HepG2 (cell line): ENCODE measurements around the gene AGTRAP. TPM values are rescaled to one million over a fixed set of nuclear protein-coding genes. Genes with fewer than 3 reads are reported as not detected.
A peak's percentile ranks its signal among the peaks of the same experiment; 100 is the strongest.

Source experiments
- ATAC-seq: fragments of 200-7000 bp; cut with Tn5 transposase; 3 replicates; pipeline ENCODE4 v1.9.1; 2020; ENCODE audit warnings: mild to moderate bottlenecking, moderate library complexity
- BruUV-seq: library from RNA; stranded (reverse); fragments of 400-500 nt; replicated peaks from 2 replicates; lab custom pipeline; 2021; lab: Mats Ljungman, UMichigan
- CTCF ChIA-PET: fragments of 300-600 bp; formaldehyde crosslinking; extraction: SDS; loops from one replicate; lab custom pipeline; 2021; ENCODE audit warnings: low total read pairs, inconsistent platforms, low intra/inter-chr PET ratio; lab: Yijun Ruan, JAX
- POLR2A ChIA-PET: fragments of 350-600 bp; sonication (Branson Sonifier 250); formaldehyde crosslinking; loops from one replicate; lab custom pipeline; 2020; ENCODE audit warnings: antibody characterized with exemption, inconsistent platforms; lab: Yijun Ruan, JAX
- DNase-seq: peaks from one replicate; pipeline ENCODE4 v3.0.0-alpha.2; 2015; ENCODE audit warnings: low spot score
- FAIRE-seq: peaks from 3 replicates; lab custom pipeline; 2011; peaks lifted over from hg19 to GRCh38; lab: Jason Lieb, UNC
- H2AFZ ChIP-seq: one replicate; pipeline ENCODE4 v1.6.1; 2011; ENCODE audit warnings: low read length, inconsistent platforms
- H3K27ac ChIP-seq: fragments of 300-600 bp; 3 replicates; pipeline ENCODE4 v1.8.0; 2011; ENCODE audit warnings: mixed run types, mild to moderate bottlenecking, mixed read lengths, low read length, inconsistent platforms; ENCODE audit not compliant: insufficient read depth; ENCODE audit errors: extremely low read length
- H3K27me3 ChIP-seq, 2 experiments: fragments of 200-600 bp in 1 of 2; 2 replicates in 1 of 2; 3 replicates in 1 of 2; pipeline versions ENCODE4 v1.6.0 to v1.8.0; 2011; ENCODE audit warnings: low read length in 2 of 2, mild to moderate bottlenecking in 2 of 2, moderate library complexity in 2 of 2, inconsistent platforms in 1 of 2; ENCODE audit not compliant: insufficient read depth in 2 of 2, control insufficient read depth in 1 of 2
- H3K36me3 ChIP-seq, 2 experiments: fragments of 200-600 bp in 1 of 2; replicated peaks in 1 of 2; 2 replicates in 1 of 2; 3 replicates in 1 of 2; pipeline versions ENCODE4 v1.5.1 to v1.8.0; 2011; ENCODE audit warnings: low read length in 2 of 2, inconsistent platforms in 1 of 2; ENCODE audit not compliant: insufficient read depth in 2 of 2, control insufficient read depth in 1 of 2
- H3K4me1 ChIP-seq: 2 replicates; pipeline ENCODE4 v1.5.1; 2012; ENCODE audit warnings: low read length, inconsistent platforms; ENCODE audit not compliant: insufficient read depth
- H3K4me2 ChIP-seq: 2 replicates; pipeline ENCODE4 v1.6.0; 2011; ENCODE audit warnings: low read depth, low read length, inconsistent platforms
- H3K4me3 ChIP-seq, 3 experiments: fragments of 200-600 bp in 1 of 3; sonication (generic), shearing (Covaris generic) in 1 of 3; replicated peaks in 1 of 3; 2 replicates each; pipeline ENCODE4 v1.5.1; 2011 to 2016; ENCODE audit warnings: low read length in 3 of 3, inconsistent platforms in 2 of 3, low read depth in 2 of 3, mild to moderate bottlenecking in 2 of 3, control low read depth in 1 of 3, mixed read lengths in 1 of 3; ENCODE audit not compliant: insufficient read depth in 1 of 3
- H3K79me2 ChIP-seq: one replicate; pipeline ENCODE4 v1.6.1; 2011; ENCODE audit warnings: low read length, inconsistent platforms; ENCODE audit not compliant: insufficient read depth
- H3K9ac ChIP-seq: 2 replicates; pipeline ENCODE4 v1.6.0; 2011; ENCODE audit warnings: mild to moderate bottlenecking, low read depth, low read length, inconsistent platforms; ENCODE audit not compliant: insufficient read depth
- H3K9me3 ChIP-seq: 2 replicates; pipeline ENCODE4 v1.5.1; 2012; ENCODE audit warnings: mild to moderate bottlenecking, low read length
- H4K20me1 ChIP-seq: 2 replicates; pipeline ENCODE4 v1.6.0; 2011; ENCODE audit warnings: inconsistent platforms, mild to moderate bottlenecking, low read length, moderate library complexity; ENCODE audit not compliant: insufficient read depth
- BRCA1 ChIP-seq: sonication (generic); formaldehyde crosslinking; IDR thresholded peaks from 2 replicates; pipeline ENCODE4 v1.4.0; 2020; ENCODE audit warnings: missing genetic modification reagents
- DPF2 ChIP-seq: sonication (generic); formaldehyde crosslinking; IDR thresholded peaks from 2 replicates; pipeline ENCODE4 v1.4.0; 2020; ENCODE audit warnings: mild to moderate bottlenecking, low read depth, missing genetic modification reagents, borderline replicate concordance
- GTF2F1 ChIP-seq: fragments of 150-350 bp; IDR thresholded peaks from 2 replicates; pipeline ENCODE4 v1.6.1; 2014; ENCODE audit warnings: low read length
- MBNL3 ChIP-seq: fragments of 250-450 bp; sonication (Bioruptor Pico); conservative IDR thresholded peaks from 2 replicates; pipeline ENCODE4 v1.8.0; 2022; ENCODE audit warnings: mild to moderate bottlenecking, inconsistent platforms
- NFIC ChIP-seq: IDR thresholded peaks from 2 replicates; pipeline ENCODE4 v1.6.1; 2012; ENCODE audit warnings: mild to moderate bottlenecking, low read length, inconsistent platforms
- NFYB ChIP-seq: sonication (generic); formaldehyde crosslinking; IDR thresholded peaks from 2 replicates; pipeline ENCODE4 v1.4.0; 2020; ENCODE audit warnings: missing genetic modification reagents
- POLR2AphosphoS5 ChIP-seq: IDR thresholded peaks from 2 replicates; pipeline ENCODE4 v1.6.1; 2012; ENCODE audit warnings: low read depth, low read length
- SALL2 ChIP-seq: sonication (generic); formaldehyde crosslinking; IDR thresholded peaks from 2 replicates; pipeline ENCODE4 v1.8.1; 2023; ENCODE audit warnings: mild to moderate bottlenecking, missing genetic modification reagents, inconsistent platforms
- ZBTB39 ChIP-seq: sonication (generic); formaldehyde crosslinking; IDR thresholded peaks from 2 replicates; pipeline ENCODE4 v1.5.0; 2020; ENCODE audit warnings: missing genetic modification reagents
- ZFP36 ChIP-seq: fragments of 150-350 bp; IDR thresholded peaks from 2 replicates; pipeline ENCODE4 v1.6.1; 2018; ENCODE audit warnings: borderline replicate concordance, low read length, low read depth; ENCODE audit not compliant: partially characterized antibody
- ZFP62 ChIP-seq: sonication (generic); formaldehyde crosslinking; IDR thresholded peaks from 2 replicates; pipeline ENCODE4 v1.4.0; 2020; ENCODE audit warnings: missing genetic modification reagents
- ZNF367 ChIP-seq: sonication (generic); formaldehyde crosslinking; IDR thresholded peaks from 2 replicates; pipeline ENCODE4 v1.4.0; 2020; ENCODE audit warnings: missing genetic modification reagents, borderline replicate concordance
- ZNF768 ChIP-seq: sonication (generic); formaldehyde crosslinking; IDR thresholded peaks from 2 replicates; pipeline ENCODE4 v1.4.0; 2020; ENCODE audit warnings: missing genetic modification reagents
- ZNF891 ChIP-seq: sonication (generic); formaldehyde crosslinking; IDR thresholded peaks from 2 replicates; pipeline ENCODE4 v1.5.0; 2020; ENCODE audit warnings: mild to moderate bottlenecking, missing genetic modification reagents
- WGBS: methylation state at CpG from one replicate; pipeline ENCODE4 v1.1.6; 2017; ENCODE audit warnings: low lambda C conversion rate; 5-methylcytosine and 5-hydroxymethylcytosine counted together
- in situ Hi-C: cut with HindIII; loops from 2 replicates; pipeline ENCODE4 v1.10.0; 2017; ENCODE audit warnings: low pct_unique_long_range_greater_than_20kb; ENCODE audit not compliant: extremely low pct_ligation_motif_present
- intact Hi-C: fragments of 100-400 bp; cut with micrococcal nuclease; formaldehyde crosslinking; loops from one replicate; pipeline ENCODE4 v1.10.0; 2022; ENCODE audit not compliant: unreplicated experiment
- polyA plus RNA-seq, 8 experiments: library from polyadenylated mRNA; depleted of rRNA in 3 of 8; stranded (reverse) in 7 of 8; unstranded in 1 of 8; fragments of >200 nt; fragmentation: Illumina TruSeq in 4 of 8; extraction: Trizol in 4 of 8; gene quantifications; 2 replicates each; pipeline versions ENCODE4 v1.2.1 to v1.2.3, GENCODE V29; 2011 to 2016; ENCODE audit warnings: low read depth in 4 of 8, missing spikeins in 1 of 8, mixed read lengths in 1 of 8; ENCODE audit not compliant: insufficient read depth in 1 of 8
- total RNA-seq, 5 experiments: library from RNA; depleted of rRNA; stranded (reverse); fragments of >200 nt; fragmentation: Illumina TruSeq; extraction: Trizol; gene quantifications; 2 replicates each; pipeline ENCODE4 v1.2.3, GENCODE V29; 2016; ENCODE audit warnings: low read depth in 1 of 5
- TF ChIP-seq, protein P1 (sequence below): sonication (generic); formaldehyde crosslinking; IDR thresholded peaks from 2 replicates; pipeline ENCODE4 v1.4.0; 2020; ENCODE audit warnings: missing genetic modification reagents

AGTRAP gene
- total and polyA plus RNA-seq, 2 of the 13 experiments (the other 11 are each of a cell fraction or from before 2014, with no cell fraction given), result 28.3 to 32.0 TPM

DNA sequence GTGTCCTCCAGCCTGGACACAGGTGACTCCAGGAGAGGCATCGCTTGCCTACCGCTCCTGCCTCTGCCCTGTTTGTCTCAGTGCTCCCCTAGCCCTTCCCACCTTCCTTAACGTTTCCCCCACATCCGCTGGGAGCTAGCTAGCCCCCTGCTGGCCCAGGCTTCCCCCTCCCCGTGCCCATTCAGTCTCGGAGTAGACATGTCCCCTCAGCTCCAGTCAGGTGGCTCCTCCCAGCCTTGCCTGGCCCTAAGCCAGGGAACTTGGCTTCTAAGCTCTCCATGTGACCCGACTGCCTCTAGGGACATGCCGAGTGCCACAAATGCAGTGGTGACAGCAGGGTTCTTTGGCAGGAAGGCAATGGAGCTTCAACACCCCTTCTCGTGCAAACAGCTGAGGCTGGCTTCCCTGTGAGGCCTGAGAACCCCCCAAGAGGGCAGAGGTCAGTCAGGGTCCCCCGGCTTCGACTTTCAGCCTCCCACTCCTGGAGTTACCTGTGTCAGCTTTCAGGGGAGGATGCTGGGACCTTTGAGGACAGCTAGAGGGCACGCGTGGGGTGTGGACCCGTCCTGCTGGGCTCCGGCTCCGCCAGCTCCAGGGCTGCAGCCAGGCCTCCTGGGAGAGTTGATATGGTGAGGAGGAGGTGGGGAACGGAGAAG is 28.2 kb upstream of the AGTRAP start (continued):
- TF ChIP-seq NFIC (no peak), ZNF891 (CRISPR knock-in tag) (no peak), MBNL3 (CRISPR knock-in tag) (no peak), ZNF367 (CRISPR knock-in tag) (no peak), SALL2 (CRISPR knock-in tag) (no peak), NFYB (CRISPR knock-in tag) (no peak)
- TF ChIP-seq, protein P1, sequence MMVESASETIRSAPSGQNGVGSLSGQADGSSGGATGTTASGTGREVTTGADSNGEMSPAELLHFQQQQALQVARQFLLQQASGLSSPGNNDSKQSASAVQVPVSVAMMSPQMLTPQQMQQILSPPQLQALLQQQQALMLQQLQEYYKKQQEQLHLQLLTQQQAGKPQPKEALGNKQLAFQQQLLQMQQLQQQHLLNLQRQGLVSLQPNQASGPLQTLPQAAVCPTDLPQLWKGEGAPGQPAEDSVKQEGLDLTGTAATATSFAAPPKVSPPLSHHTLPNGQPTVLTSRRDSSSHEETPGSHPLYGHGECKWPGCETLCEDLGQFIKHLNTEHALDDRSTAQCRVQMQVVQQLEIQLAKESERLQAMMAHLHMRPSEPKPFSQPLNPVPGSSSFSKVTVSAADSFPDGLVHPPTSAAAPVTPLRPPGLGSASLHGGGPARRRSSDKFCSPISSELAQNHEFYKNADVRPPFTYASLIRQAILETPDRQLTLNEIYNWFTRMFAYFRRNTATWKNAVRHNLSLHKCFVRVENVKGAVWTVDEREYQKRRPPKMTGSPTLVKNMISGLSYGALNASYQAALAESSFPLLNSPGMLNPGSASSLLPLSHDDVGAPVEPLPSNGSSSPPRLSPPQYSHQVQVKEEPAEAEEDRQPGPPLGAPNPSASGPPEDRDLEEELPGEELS, result no peak
- TF ChIP-seq, all 625 proteins: peak for 10

DNA sequence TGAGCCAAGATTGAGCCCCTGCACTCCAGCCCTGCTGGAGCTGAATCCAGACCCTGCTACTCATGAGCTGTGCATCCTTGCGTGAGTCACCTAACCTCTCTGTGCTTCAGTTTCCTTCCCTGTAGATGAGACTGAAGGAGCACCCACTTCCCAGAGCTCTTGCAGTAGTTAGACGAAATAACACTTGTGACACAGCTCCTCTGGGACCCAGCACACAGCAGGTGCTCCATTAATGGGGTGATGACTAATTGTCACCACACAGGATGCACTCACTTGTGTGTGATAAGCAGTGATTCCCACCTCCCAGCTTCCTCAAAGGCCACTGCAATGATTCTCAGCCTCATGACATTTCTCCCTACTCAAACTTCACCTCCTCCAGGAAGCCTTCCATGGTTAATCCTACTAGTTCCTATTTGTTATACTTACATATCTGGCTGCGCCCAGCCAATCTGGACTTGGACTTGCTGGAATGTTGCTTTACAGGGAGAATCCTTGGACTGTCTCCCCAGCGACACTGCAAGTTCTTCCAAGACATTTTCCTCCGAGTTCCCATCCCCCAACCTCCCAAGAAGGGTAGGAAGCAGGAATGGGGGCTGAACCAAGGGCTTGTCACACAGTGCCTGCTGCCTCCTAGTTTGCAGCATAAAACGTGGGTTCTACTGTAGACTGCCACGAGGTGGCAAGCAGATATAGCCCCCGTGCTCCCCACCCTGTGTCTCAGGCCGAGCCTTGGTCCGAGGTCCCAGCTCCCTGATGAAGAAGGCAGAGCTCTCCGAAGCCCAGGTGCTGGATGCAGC is 27.2 kb upstream of the AGTRAP start:
- TF ChIP-seq ZNF768 (CRISPR knock-in tag) (peak; percentile 97), GTF2F1 (no peak), DPF2 (CRISPR knock-in tag) (no peak), ZBTB39 (CRISPR knock-in tag) (no peak), BRCA1 (no peak), ZFP36 (peak; percentile 64), ZFP62 (CRISPR knock-in tag) (no peak), POLR2AphosphoS5 (no peak)
- WGBS, result 17% methylated on average over 10 of the region's 11 CpGs
- intact Hi-C loops (no loop called here), in situ Hi-C loops (no loop called here)
- H2AFZ ChIP-seq, result no peak overlapping the region
- H3K4me3 ChIP-seq, result no peak overlapping the region
- H3K9me3 ChIP-seq, result no peaks in the 10 kb centered on the region
- FAIRE-seq, result no peak
- ChIA-PET CTCF (no interaction called here), POLR2A (no interaction called here)
- ATAC-seq, result no peak
- no peak overlapping the region for H3K4me2 ChIP-seq
- no peak for DNase-seq
- H3K4me1 ChIP-seq, result peaks cover 13% of the 10 kb centered on the region
- H3K27ac ChIP-seq, result no peak overlapping the region
- BruUV-seq, result no TSS peak
- no peaks in the 10 kb centered on the region for H3K79me2 ChIP-seq
- no peaks in the 10 kb centered on the region for H4K20me1 ChIP-seq
- no peak overlapping the region for H3K9ac ChIP-seq
- H3K36me3 ChIP-seq, result no peaks in the 10 kb centered on the region
- H3K27me3 ChIP-seq, result peaks cover 14 to 52% of the 10 kb centered on the region in 2 experiments
